Measurements from ENCODE around the gene RNF213.
"Not testable (repeated sequence)": the region's sequence is repeated elsewhere in the genome, so short reads cannot be mapped to it uniquely, and the experiment has no call there.

Gene RNF213

GRCh38 chr17:80253631-80254395 lies 6.8 kb upstream of the RNF213 start:
- no peak for DNase-seq

- DNase-seq, result peak; percentile 28
Observed at GRCh38 chr17:80254396-80255251, 6.0 kb upstream of the RNF213 start.

GRCh38 chr17:80256034-80256350 lies 4.7 kb upstream of the RNF213 start:
- DNase-seq, result no peak

- no peak for DNase-seq
Observed at GRCh38 chr17:80257716-80258213, 2.9 kb upstream of the RNF213 start.

- DNase-seq, result not testable (repeated sequence)
Observed at GRCh38 chr17:80258296-80258695, 2.4 kb upstream of the RNF213 start.

GRCh38 chr17:80259457-80260068 lies 1.1 kb upstream of the RNF213 start:
- DNase-seq, result no peak

- peak; percentile 73 for DNase-seq
Observed at GRCh38 chr17:80260069-80260535, 550 bp upstream of the RNF213 start.

GRCh38 chr17:80261159-80261894 lies 675 bp downstream of the RNF213 start:
- DNase-seq, result peak; percentile 57

GRCh38 chr17:80261895-80262279 lies 1.2 kb downstream of the RNF213 start:
- no peak for DNase-seq

GRCh38 chr17:80262291-80262690 lies 1.6 kb downstream of the RNF213 start:
- no peak for DNase-seq

- no peak for DNase-seq
Observed at GRCh38 chr17:80262775-80263244, 2.2 kb downstream of the RNF213 start.

GRCh38 chr17:80263253-80264204 lies 2.9 kb downstream of the RNF213 start:
- DNase-seq, result peak; percentile 87

GRCh38 chr17:80264205-80265075 lies 3.8 kb downstream of the RNF213 start:
- no peak for DNase-seq

- DNase-seq, result no peak
Observed at GRCh38 chr17:80265205-80266068, 4.8 kb downstream of the RNF213 start.

GRCh38 chr17:80267391-80267790 lies 6.7 kb downstream of the RNF213 start:
- no peak for DNase-seq

GRCh38 chr17:80268427-80268826 lies 7.8 kb downstream of the RNF213 start:
- no peak for DNase-seq

- DNase-seq, result no peak
Observed at GRCh38 chr17:80269405-80269807, 8.8 kb downstream of the RNF213 start.

- no peak for DNase-seq
Observed at GRCh38 chr17:80270104-80270503, 9.5 kb downstream of the RNF213 start.

- DNase-seq, result no peak
Observed at GRCh38 chr17:80270836-80271235, 10.2 kb downstream of the RNF213 start.

All from activated CD4-positive, alpha-beta T cell treated with anti-CD3 and anti-CD28 coated beads for 1 hour (primary cell).